PC-3 (cell line): ENCODE data around the gene WDR46.

ENCODE experiments used
- EZH2 ChIP-seq: fragments of 300-600 bp; sonication (generic); IDR thresholded peaks from one replicate; pipeline ENCODE4 v1.6.1; 2017; ENCODE audit warnings: antibody characterized with exemption, mild to moderate bottlenecking, low read length; ENCODE audit not compliant: unreplicated experiment
- EZH2phosphoT487 ChIP-seq: fragments of 300-600 bp; sonication (generic); IDR thresholded peaks from 2 replicates; pipeline ENCODE4 v1.6.1; 2018; ENCODE audit warnings: mild to moderate bottlenecking, antibody characterized with exemption, low read length, borderline replicate concordance

DNA sequence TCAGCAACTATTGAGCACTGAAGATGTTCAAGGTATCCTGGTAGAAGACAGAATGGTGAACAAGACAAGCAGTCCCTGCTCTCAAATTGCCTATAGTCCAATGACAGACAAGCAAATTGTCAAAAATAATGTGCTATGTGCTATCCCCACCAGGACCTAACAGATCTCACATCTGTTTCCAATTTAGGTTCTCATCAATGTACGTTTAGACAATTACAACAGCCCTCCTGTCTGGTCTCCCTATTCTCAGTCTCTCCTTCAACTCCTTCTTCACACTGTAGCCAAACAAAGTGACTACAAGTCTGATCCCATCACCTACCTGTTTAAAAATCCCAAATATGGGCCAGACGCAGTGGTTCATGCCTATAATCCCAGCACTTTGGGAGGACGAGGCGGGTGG, 17.3 kb upstream of the WDR46 start:
- TF ChIP-seq EZH2 (no peak), EZH2phosphoT487 (no peak)
